ENCODE results near the gene CMYA5.

GRCh38 chr5:79685627-79686026 lies 4.0 kb upstream of the CMYA5 start:
- TF ChIP-seq CTCF (IDR thresholded peaks at IDR 0.05) (no peak), POLR2A (IDR thresholded peaks at IDR 0.05) (no peak), POLR2AphosphoS5 (IDR thresholded peaks at IDR 0.05) (no peak)

Data from prostate gland (tissue), 2 donors.